Suppressor macrophage (primary cell): Measurements from ENCODE around the gene ARRB1.

Experiments
- DNase-seq, 4 experiments: peaks; one replicate each; pipeline ENCODE4 v3.0.0-alpha.2; 2020 to 2022

Gene ARRB1

GRCh38 chr11:75219869-75220268 lies 131.6 kb downstream of the ARRB1 start:
- no peak for DNase-seq

- DNase-seq: no peak
Measured at GRCh38 chr11:75214843-75215242, 136.6 kb downstream of the ARRB1 start.

- DNase-seq: peak; percentile 91 to 94 (median 92)
Measured at GRCh38 chr11:75214411-75214821, 137.0 kb downstream of the ARRB1 start.
